Neural cell (in vitro differentiated cells): Measurements from ENCODE around the gene LARP6.

ENCODE experiments used
- CTCF ChIP-seq: fragments of 450-650 bp; IDR thresholded peaks from 2 replicates; pipeline ENCODE4 v1.5.1; 2014; ENCODE audit warnings: antibody characterized with exemption, mild to moderate bottlenecking, moderate library complexity; ENCODE audit not compliant: poor library complexity, severe bottlenecking
- MXI1 ChIP-seq: fragments of 450-650 bp; conservative IDR thresholded peaks from 2 replicates; pipeline ENCODE4 v1.6.1; 2014; ENCODE audit warnings: antibody characterized with exemption, mild to moderate bottlenecking; ENCODE audit not compliant: poor library complexity, severe bottlenecking
- POLR2AphosphoS5 ChIP-seq: IDR thresholded peaks from 2 replicates; pipeline ENCODE4 v1.6.1; 2012
- TAF1 ChIP-seq: IDR thresholded peaks from 2 replicates; pipeline ENCODE4 v1.6.1; 2012; ENCODE audit warnings: low read depth

- no peak for TF ChIP-seq CTCF
- no peak for TF ChIP-seq MXI1
- no peak for TF ChIP-seq POLR2AphosphoS5
- TF ChIP-seq TAF1 = no peak
Observed at GRCh38 chr15:70835415-70835814, 18.5 kb downstream of the LARP6 start.
